ENCODE results near the gene LAMA3.

- TF ChIP-seq CTCF (IDR thresholded peaks at IDR 0.05) (no peak), POLR2A (IDR thresholded peaks at IDR 0.05) (no peak)
Observed at GRCh38 chr18:23664674-23665073, 24.6 kb upstream of the LAMA3 start.
